Stomach (tissue), 4 donors: ENCODE results near the gene PTPRM.

Experiments used
- POLR2A ChIP-seq, 4 donors: fragments of 450-650 bp; IDR thresholded peaks; one replicate each; pipeline ENCODE4 v1.6.1; 2016; ENCODE audit warnings: antibody characterized with exemption in 4 of 4, control low read depth in 2 of 4, mild to moderate bottlenecking in 1 of 4, moderate library complexity in 1 of 4
- POLR2AphosphoS5 ChIP-seq, 3 donors: sonication (generic); formaldehyde crosslinking; IDR thresholded peaks; one replicate each; pipeline ENCODE4 v1.6.1; 2016; ENCODE audit warnings: antibody characterized with exemption in 3 of 3
- TF ChIP-seq, protein P1 (sequence below), 7 experiments: fragments of 450-650 bp in 4 of 7; fragments of 200-600 bp in 3 of 7; sonication (generic) in 3 of 7; IDR thresholded peaks; one replicate each; pipeline ENCODE4 v1.5.1; 2016 to 2019; ENCODE audit warnings: antibody characterized with exemption in 7 of 7, control low read depth in 2 of 7, mild to moderate bottlenecking in 1 of 7

DNA sequence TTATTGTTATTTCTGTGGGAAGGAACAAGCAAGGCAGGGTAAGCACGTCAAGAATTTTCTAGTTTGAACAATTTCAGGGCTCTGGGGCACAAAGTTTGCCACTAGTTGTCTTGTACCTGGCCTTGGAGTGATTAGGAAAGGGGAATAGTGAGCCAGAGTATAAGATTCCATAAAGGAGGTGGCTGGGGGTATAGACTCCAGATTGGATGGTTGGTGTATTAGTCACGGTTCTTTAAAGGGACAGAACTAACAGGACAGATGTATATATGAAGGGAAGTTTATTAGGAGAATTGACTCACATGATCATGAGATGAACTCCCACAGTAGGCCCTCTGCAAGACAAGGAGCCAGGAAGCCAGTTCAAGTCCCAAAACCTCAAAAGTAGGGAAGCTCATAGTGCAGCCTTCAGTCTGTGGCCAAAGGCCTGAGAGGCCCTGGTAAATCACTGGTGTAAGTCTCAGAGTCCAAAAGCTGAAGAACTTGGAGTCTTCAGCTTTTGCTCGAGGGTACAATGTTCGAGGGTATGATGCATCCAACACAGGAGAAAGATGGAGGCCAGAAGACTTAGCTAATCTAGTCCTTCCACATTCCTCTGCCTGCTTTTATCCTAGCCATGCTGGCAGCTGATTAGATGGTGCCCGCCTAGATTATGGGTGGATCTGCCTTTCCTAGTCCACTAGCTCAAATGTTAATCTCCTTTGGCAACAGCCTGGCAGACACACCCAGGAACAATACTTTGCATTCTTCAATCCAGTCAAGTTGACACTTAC is 31.5 kb upstream of the PTPRM start:
- TF ChIP-seq, protein P1, sequence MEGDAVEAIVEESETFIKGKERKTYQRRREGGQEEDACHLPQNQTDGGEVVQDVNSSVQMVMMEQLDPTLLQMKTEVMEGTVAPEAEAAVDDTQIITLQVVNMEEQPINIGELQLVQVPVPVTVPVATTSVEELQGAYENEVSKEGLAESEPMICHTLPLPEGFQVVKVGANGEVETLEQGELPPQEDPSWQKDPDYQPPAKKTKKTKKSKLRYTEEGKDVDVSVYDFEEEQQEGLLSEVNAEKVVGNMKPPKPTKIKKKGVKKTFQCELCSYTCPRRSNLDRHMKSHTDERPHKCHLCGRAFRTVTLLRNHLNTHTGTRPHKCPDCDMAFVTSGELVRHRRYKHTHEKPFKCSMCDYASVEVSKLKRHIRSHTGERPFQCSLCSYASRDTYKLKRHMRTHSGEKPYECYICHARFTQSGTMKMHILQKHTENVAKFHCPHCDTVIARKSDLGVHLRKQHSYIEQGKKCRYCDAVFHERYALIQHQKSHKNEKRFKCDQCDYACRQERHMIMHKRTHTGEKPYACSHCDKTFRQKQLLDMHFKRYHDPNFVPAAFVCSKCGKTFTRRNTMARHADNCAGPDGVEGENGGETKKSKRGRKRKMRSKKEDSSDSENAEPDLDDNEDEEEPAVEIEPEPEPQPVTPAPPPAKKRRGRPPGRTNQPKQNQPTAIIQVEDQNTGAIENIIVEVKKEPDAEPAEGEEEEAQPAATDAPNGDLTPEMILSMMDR (IDR thresholded peaks at IDR 0.05), result no peak
- TF ChIP-seq POLR2A (IDR thresholded peaks at IDR 0.05) (no peak), POLR2AphosphoS5 (IDR thresholded peaks at IDR 0.05) (no peak)
